ENCODE data around the gene HLA-DOB. TPM values are rescaled to one million over a fixed set of nuclear protein-coding genes. Genes with fewer than 3 reads are reported as not detected.
A peak's percentile ranks its signal among the peaks of the same experiment; 100 is the strongest.

Gene HLA-DOB
- total and polyA plus RNA-seq, 8 donors: 0.24 to 2.8 (median 0.57) TPM

DNA sequence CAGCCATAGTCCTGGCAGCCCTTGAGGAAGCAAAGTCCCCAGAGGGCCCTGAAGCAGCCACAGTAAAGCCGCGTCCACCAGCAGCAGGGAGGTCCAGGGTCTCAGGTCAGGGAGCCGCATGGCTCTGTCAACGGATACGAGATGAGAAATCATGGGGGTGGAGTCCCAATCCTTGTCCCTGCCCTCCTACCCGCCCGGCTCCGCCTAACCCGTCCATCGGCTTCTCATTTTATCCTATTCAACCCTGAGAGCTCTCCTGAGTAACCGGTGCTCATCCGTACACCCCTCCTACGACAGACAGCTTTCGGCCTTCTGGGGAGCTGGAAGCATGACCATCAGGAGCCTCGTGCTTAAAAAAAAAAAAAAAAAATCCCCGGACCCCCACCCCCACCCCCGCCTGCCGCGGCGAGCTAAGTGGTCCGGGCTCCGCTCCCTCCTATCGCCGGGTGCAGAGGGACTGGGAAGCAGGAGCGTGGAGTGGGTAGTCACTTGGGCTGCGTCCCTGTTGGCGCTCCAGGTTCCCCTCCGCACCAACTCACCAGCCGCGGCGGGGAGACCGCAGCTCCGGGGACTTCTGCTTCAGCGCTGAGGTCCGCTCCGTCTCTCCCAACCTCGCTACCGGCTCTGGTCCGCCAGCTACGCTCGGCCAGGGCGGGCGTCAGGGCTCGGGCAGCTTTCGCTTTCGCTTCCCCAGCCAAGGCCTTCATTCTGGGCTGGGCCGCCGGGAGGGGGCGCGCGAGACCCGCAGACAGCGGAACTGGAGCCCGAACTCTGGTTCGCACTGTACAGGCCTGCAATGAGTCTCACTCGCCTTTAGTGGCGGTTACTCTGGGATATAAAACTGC, 21.5 kb upstream of the HLA-DOB start, which contains the start of gene TAP2:
TSS of gene TAP2 (minus strand) at position 626 of the 845 bp plus-strand sequence. CDS start at position 120, 506 bp downstream.
- intact Hi-C loops (cut with DNase I): no loop called here
- ATAC-seq (peak; percentile 97), DNase-seq (peak; percentile 96 to 100 (median 96))
- Histone ChIP-seq H3K27ac (peak within 1 kb of the TSS; percentile 86 to 97), H3K4me1 (peaks cover 22 to 68% of the 10 kb centered on the region in 2 donors), H3K36me3 (peaks cover 4 to 59% of the 10 kb centered on the region in 2 donors), H3K4me3 (peak within 1 kb of the TSS; percentile 55 to 83), H3K9me3 (no peaks in the 10 kb centered on the region), H3K27me3 (no peaks in the 10 kb centered on the region)
- TF ChIP-seq, protein P1, sequence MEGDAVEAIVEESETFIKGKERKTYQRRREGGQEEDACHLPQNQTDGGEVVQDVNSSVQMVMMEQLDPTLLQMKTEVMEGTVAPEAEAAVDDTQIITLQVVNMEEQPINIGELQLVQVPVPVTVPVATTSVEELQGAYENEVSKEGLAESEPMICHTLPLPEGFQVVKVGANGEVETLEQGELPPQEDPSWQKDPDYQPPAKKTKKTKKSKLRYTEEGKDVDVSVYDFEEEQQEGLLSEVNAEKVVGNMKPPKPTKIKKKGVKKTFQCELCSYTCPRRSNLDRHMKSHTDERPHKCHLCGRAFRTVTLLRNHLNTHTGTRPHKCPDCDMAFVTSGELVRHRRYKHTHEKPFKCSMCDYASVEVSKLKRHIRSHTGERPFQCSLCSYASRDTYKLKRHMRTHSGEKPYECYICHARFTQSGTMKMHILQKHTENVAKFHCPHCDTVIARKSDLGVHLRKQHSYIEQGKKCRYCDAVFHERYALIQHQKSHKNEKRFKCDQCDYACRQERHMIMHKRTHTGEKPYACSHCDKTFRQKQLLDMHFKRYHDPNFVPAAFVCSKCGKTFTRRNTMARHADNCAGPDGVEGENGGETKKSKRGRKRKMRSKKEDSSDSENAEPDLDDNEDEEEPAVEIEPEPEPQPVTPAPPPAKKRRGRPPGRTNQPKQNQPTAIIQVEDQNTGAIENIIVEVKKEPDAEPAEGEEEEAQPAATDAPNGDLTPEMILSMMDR (IDR thresholded peaks at IDR 0.05): peak; percentile 94 to 99

DNA sequence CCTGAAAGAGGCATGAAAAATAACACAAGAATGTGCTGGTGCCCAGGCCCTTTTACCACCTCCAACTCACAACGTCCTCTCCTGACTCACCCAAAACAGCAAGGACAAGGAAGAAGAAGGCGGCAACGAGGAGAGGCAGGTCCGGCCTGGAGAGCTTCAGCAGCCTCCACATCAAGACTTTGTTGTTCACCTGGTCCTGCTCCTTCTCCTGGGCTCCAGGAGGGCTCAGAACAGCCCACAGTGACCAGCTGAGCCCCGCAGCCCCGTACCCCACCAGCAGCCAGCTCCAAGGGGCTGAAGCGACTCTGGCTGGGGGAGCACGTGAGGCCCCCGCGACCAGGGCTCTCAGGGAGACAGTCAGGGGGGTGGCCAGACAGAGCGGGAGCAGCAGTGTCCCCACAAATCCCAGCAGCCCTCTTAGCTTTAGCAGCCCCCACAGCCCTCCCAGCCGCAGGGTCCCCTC, 20.9 kb upstream of the HLA-DOB start:
- Histone ChIP-seq H3K4me1 (peaks cover 16 to 66% of the 10 kb centered on the region in 2 donors), H3K9me3 (no peaks in the 10 kb centered on the region), H3K27me3 (no peaks in the 10 kb centered on the region), H3K27ac (peak overlapping the region; percentile 86 to 97), H3K4me3 (peak overlapping the region; percentile 55 to 83), H3K36me3 (peaks cover 4 to 59% of the 10 kb centered on the region in 2 donors)
- ATAC-seq (no peak), DNase-seq (no peak)
- intact Hi-C loops (cut with DNase I): no loop called here
- TF ChIP-seq, protein P1 (IDR thresholded peaks at IDR 0.05): no peak

DNA sequence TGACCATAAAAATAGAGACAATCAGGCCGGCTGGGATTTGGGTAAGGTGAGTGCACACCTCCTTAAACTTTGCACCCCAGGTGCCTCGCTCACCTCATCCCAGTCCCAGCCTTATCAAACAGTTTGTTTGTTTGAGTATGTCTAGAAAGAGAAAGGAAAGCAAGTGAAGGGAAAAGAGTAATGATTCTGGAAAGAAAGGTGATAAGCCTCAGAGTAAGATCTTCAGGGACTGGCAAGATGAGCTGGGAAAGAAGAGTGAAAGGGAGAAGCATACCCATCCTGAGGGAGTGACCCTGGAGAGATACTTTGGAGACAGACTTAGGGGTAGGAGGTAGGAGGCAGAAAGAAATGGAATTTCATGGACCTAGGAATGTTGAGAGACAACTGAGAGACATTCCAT, 20.1 kb upstream of the HLA-DOB start:
- H3K9me3 ChIP-seq: no peaks in the 10 kb centered on the region
- no peak for ATAC-seq
- intact Hi-C loops (cut with DNase I): no loop called here
- DNase-seq: no peak
- H3K36me3 ChIP-seq: peaks cover 4 to 59% of the 10 kb centered on the region in 2 donors
- H3K27ac ChIP-seq: no peak overlapping the region
- H3K4me1 ChIP-seq: peaks cover 13 to 61% of the 10 kb centered on the region in 2 donors
- no peaks in the 10 kb centered on the region for H3K27me3 ChIP-seq
- TF ChIP-seq, protein P1 (IDR thresholded peaks at IDR 0.05): no peak
- H3K4me3 ChIP-seq: no peak overlapping the region

DNA sequence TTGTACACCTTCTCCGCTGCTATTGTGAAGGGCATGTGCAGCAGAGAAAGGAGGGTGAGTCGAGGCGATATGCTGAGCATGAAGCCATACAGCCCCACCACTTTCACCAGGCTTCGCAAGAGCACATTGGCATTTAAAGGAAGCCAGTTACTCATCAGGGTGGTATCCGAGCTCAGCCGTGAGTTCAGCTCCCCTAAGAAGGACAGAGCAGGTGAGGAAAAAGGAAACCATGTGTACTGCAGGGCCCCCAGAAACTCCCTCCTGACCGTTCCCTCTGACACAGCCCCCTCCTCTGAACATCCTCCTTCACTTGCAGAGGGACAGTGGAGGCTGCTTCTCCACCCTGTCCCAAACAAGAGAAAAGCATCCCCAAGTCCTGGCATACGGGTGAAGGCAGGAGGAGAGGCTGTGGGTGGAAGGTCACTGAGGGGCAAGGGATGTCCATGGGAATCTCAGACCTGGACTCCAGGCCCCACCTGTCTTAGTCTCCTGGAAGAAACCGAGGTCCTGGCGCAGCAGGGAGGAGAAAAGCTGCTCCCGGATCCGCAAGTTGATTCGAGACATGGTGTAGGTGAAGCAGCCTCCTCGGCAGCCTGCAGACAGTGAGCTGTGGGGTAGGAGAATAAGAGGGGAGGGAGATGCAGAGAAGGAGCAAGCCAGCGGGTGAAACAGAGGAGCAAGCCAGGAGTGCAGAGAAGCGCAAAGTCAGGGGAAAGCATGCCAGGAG, 18.5 kb upstream of the HLA-DOB start:
- H3K4me1 ChIP-seq: peaks cover 13 to 45% of the 10 kb centered on the region in 2 donors
- TF ChIP-seq, protein P1 (IDR thresholded peaks at IDR 0.05): no peak
- no peak overlapping the region for H3K4me3 ChIP-seq
- no peak overlapping the region for H3K27ac ChIP-seq
- ATAC-seq (no peak), DNase-seq (no peak)
- H3K27me3 ChIP-seq: no peaks in the 10 kb centered on the region
- intact Hi-C loops (cut with DNase I): no loop called here
- H3K36me3 ChIP-seq: peaks cover 0 to 59% of the 10 kb centered on the region in 2 donors
- no peaks in the 10 kb centered on the region for H3K9me3 ChIP-seq

DNA sequence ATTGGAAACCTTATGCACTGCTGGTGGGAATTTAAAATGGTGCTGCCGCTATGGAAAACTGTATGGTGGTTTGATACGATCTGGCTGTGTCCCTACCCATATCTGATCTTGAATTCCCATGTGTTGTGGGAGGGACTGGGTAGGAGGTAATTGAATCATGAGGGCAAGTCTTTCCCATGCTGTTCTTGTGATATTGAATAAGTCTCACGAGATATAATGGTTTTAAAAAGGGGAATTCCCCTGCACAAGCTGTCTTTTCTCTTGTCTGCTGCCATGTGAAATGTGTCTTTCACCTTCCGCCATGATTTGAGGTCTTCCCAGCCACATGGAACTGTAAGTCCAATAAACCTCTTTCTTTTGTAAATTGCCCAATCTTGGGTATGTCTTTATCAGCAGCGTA, 16.9 kb upstream of the HLA-DOB start:
- Histone ChIP-seq H3K4me3 (no peak overlapping the region), H3K4me1 (peaks cover 9 to 29% of the 10 kb centered on the region in 2 donors), H3K36me3 (peaks cover 0 to 72% of the 10 kb centered on the region in 2 donors), H3K9me3 (no peaks in the 10 kb centered on the region), H3K27me3 (no peaks in the 10 kb centered on the region), H3K27ac (no peak overlapping the region)
- DNase-seq: no peak
- intact Hi-C loops (cut with DNase I): no loop called here
- TF ChIP-seq, protein P1 (IDR thresholded peaks at IDR 0.05): no peak
- ATAC-seq: no peak
